NCI-H2107 (cell line): ENCODE results near the gene CLDN3.
"Not testable (repeated sequence)": the region's sequence is repeated elsewhere in the genome, so short reads cannot be mapped to it uniquely, and the experiment has no call there.

Source experiments
- DNase-seq: peaks from one replicate; lab custom pipeline; 2025; lab: John Stamatoyannopoulos, UW

Gene CLDN3, protein sequence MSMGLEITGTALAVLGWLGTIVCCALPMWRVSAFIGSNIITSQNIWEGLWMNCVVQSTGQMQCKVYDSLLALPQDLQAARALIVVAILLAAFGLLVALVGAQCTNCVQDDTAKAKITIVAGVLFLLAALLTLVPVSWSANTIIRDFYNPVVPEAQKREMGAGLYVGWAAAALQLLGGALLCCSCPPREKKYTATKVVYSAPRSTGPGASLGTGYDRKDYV

DNA sequence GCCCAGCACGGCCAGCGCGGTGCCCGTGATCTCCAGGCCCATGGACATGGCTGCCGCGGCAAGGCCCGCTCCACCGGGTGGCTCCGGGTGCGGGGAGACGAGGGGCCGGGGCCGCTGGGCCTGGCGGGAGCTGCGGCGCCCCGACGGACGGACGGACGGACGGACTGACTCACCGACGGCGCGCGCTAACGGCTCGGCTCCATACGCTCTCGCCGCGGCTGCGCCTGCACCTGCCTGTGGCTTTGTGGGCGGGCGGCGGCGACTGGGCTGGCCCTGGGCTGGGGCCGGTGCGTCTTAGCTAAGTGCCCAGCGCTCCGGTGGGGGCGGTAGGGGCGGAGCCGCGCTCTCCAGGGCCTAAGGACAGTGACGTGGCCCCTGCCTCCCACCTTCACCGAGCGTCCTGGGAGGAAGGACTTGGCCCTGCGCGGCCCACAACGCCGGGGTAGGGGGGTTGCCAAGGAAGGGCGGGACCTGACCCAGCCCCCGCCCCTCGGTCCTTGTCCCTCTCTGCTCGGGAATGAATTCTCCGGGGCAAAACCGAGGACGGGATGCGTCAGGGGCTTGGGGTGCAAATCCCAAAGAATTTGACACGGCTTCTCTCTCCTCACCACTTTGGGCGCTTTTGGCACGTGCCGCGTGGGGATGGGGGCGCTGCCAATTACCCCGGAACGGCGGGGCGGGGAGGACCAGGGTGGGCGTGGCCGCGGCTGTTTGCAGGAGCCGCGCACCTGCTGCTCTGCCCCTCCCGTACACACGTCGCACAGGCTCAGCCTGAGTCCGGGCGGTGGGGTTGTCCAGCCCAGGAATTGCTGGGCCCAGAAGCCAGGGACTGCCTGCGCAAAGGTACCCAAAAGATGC, at the start of gene CLDN3:
Gene CLDN3 (minus strand): TSS at position 269 of the 858 bp plus-strand sequence. CDS start 221 bp downstream, at position 48.
- DNase-seq, result peak; percentile 91

DNA sequence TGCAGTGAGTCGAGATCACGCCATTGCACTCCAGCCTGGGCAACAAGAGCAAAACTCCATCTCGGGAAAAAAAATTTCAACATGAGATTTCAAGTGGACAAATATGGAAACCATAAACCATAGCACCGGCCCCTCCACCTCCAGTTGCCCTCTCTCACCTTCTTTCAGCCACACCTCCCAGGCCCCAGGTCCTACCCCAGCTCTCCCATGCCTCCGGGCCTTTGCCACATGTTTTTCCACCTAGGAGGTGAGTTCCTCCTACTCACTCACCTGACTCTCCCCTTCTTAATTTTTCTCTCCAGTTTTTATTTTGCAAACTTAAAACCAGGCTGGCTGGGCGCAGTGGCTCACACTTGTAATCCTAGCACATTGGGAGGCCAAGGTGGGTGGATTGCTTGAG, 47.1 kb upstream of the CLDN3 start:
- DNase-seq, result no peak

DNA sequence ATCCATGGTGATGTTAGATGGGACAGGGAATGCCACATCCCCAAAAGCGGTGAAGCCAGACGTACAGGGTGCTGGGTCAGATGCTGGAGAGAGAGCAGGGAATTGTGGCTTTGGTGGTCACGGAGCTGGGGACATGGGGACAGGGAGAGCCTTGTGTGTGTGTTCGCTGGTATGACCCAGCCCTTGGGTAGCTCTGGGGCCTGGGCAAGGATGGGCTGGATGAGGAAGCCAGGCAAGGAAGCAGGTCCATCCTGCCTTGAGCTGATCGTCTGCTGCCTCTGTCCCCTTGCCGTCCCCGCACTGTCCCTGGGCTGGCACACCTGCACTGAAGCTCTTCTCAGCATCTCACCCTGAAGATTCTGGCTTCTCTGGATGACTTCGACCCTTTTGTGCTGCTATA, 45.4 kb upstream of the CLDN3 start:
- DNase-seq, result no peak

DNA sequence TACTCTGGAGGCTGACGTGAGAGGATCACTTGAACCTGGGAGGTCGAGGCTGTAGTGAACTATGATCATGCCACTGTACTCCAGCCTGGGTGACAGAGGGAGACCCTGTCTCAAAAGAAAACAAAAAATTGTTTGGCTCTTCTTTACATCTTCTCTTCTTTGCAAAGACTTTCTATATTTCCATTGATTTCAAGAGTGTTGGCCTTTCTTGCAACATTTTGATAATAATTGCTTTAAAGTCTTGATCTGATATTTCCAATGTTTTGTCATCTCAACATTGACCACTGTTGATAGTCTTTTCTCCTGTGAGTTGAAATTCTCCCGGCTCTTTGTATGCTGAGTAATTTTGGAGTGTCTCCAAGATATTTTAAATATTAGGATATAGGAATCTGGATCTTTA, 42.9 kb upstream of the CLDN3 start:
- DNase-seq, result no peak

DNA sequence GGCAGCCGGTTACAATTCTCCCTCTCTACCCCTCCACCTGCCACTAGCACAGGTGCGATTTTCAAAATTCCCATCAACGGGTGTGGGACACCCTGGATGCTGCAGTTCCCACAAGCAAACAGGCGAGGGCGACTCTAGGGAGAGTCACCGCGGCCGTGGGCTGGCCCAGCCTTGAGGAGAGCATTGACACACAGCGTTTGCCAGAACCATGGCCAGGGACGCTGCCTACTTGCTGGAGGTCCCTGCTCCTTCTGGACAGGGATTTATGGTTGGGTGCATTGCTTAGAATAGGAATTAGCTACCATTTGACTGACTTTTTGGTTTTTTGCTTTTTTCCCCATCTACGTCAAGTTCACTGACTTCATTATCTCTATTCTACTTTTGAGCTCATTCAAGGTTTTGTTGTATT, 41.7 kb upstream of the CLDN3 start:
- DNase-seq, result no peak

DNA sequence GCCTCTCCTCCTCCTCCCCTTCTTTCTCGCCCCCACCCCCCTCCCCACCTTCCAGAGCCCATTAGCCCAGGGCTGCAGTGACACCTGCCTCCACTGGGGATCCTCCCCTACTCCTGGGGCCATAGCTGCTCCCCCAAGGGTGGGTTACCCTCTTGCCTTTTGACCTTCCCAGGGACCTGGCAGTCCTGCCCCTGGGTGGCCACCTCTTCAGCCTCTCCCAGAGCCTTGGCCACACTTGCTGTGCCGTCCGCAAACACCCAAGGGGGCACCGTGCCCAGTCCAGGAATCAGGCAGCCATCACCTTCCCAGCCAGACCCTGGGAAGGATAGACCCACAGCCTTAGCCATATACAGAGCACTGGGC, 40.9 kb upstream of the CLDN3 start:
- no peak for DNase-seq

DNA sequence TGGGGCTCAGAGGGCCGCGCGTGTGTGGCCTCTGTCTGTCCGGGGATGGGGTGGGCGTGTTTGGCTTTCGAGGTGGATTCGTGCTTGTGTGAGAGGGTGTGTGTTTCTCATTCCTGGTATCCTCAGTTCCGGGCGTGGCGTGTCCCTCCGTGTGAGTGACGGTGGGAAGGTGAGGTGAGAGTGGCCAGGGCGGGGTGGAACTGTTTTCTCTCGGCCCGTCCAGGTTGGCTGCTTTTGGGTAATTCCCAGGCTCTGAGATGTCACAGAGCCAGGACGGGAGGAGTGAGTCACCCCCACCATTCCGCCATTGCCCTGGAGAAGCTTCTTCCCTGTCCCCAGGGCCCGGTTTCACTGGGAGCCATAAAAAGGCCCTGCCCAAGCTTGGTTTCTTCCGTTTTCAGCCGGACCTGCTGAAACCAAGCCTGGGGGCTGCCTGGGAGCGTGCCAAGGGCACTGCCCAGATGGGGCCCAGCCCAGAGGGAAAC, 39.4 kb upstream of the CLDN3 start:
- DNase-seq, result no peak

DNA sequence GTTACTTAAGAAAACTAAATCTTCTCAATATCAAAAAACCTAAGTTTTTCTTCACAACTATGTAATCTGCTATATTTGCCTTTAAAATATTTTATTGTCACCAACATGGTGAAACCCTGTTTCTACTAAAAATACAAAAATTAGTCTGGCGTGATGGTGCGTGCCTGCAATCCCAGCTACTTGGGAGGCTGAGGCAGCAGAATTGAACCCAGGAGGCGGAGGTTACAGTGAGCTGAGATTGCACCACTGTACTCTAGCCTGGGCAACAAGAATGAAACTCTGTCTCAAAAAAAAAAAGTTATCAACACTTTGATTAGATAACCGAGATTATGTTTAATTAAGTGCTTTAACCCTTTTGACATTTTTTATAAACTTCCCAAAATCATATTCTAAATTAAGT, 32.4 kb upstream of the CLDN3 start:
- no peak for DNase-seq

DNA sequence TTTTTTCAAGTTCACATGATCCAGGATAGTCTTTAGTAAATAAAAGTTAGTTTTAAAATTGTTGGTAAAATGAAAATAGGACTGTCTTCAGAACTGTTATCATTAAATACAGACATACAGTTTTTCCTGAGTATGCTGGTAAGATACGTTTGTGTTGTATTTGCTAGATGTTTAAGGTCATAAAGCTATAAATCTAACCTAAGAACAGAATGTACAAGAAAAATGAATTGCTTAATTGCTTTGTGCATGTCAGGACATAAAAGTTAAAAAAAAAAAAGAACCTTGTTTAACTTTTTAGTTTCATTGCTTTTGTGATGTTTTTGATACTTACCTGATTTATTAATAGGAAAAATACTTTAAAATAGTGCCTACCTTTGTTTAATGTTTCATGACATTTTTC, 31.5 kb upstream of the CLDN3 start:
- DNase-seq, result no peak

DNA sequence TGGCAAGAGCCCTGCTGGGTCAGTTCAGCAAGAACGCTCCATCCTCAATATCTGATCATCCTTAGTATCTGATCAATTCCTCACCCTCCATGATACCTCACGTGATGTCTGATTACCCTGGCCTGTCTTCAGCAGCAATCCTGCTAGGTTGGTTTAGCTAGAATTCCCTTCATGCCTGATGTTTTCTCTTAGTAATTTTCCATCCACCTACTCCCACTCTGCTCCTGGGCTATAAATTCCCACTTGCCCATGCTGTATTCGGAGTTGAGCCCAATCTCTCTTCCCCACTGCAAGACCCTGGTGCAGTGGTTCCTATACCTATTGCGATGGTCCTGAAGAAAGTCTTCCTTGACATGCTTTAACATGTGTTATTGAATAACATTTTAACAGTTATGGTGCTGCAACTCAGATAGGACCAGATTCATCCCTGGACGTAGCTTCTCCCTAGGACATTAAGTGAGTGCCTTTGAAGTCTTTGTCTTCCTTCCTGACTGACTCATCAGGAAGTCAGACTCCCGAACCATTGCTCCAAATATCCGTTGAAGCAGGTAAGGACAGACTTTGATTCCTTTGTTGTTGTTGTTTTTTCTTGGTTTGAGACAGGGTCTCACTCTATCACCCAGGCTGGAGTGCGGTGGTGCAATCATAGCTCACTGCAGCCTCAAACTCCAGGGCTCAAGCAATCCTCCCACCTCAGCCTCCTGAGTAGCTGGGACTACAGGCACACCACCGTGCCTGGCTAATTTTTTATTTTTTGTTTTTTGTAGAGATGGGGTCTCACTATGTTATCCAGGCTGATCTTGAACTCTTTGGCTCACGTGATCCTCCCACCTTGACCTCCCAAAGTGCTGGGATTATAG, 29.4 kb upstream of the CLDN3 start:
- DNase-seq, result no peak

DNA sequence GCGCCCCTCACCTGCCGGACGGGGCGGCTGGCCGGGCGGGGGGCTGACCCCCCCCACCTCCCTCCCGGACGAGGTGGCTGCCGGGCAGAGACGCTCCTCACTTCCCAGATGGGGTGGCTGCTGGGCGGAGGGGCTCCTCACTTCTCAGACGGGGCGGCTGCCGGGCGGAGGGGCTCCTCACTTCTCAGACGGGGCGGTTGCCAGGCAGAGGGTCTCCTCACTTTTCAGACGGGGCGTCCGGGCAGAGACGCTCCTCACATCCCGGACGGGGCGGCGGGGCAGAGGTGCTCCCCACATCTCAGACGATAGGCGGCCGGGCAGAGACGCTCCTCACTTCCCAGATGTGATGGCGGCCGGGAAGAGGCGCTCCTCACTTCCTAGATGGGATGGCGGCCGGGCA, 27.1 kb upstream of the CLDN3 start:
- DNase-seq, result not testable (repeated sequence)

DNA sequence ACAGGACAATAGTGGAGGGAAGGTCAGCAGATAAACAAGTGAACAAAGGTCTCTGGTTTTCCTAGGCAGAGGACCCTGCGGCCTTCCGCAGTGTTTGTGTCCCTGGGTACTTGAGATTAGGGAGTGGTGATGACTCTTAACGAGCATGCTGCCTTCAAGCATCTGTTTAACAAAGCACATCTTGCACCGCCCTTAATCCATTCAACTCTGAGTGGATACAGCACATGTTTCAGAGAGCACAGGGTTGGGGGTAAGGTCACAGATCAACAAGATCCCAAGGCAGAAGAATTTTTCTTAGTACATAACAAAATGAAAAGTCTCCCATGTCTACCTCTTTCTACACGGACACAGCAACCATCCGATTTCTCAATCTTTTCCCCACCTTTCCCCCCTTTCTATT, 26.6 kb upstream of the CLDN3 start:
- not testable (repeated sequence) for DNase-seq

DNA sequence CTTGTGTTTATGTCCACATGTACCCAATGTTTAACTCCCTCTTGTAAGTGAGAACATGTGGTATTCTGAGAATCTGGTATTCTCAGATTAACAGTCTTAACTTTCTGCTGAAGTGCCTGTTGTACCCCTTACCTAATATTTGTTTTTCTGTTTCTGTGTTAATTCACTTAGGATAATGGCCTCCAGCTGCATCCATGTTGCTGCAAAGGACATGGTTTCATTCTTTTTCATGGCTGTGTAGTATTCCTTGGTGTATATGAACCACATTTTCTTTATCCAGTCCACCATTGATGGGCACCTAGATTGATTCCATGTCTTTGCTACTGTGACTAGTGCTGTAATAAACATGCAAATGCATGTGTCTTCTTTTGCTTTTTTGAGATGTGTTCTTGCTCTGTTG, 25.1 kb upstream of the CLDN3 start:
- DNase-seq, result not testable (repeated sequence)

DNA sequence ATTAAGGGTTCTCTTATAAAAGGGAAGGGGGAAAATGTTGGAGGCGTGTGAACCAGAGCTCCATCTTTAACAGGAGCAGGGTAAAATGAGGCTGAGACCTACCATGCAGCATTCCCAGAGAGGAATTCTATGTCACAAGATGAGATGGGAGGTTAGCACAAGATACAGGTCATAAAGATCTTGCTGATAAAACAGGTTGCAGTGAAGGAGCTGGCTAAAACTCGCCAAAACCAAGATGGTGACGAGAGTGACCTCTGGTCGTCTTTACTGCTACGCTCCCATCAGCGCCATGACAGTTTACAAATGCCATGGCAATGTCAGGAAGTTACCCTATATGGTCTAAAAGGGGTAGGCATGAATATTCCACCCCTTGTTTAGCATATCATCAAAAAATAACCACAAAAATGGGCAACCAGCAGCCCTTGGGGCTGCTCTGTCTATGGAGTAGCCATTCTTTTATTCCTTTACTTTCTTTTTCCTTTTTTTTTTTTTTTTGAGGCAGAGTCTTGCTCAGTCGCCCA, 21.2 kb upstream of the CLDN3 start:
- not testable (repeated sequence) for DNase-seq

DNA sequence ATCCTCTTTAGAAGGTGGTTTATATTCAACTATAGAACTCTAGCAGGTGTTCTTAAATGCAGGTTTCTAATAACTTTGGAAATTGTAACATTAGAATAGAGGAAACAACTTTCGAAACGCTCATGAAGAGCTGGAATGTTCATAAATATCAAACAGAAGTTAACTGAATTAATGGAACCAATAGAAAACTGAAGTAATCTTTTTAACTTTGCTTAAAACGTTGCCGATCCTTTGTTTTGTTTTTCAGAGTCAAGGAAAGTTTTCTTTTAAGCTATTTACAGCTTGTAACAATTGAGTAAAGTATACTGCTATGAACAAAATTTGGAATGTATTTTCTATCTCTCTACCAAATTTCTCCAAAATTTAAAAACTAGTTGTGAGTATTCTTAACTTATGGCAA, 19.0 kb upstream of the CLDN3 start:
- no peak for DNase-seq

DNA sequence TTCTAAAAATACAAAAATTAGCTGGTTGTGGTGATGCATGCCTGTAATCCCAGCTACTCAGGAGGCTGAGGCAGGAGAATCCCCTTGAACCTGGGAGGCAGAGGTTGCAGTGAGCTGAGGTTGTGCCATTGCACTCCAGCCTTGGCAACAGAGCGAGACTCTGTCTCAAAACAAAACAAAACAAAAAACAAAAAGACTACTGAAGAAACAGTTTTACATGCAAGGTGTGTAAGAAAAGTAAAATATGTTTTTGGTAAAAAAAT, 17.6 kb upstream of the CLDN3 start:
- not testable (repeated sequence) for DNase-seq

DNA sequence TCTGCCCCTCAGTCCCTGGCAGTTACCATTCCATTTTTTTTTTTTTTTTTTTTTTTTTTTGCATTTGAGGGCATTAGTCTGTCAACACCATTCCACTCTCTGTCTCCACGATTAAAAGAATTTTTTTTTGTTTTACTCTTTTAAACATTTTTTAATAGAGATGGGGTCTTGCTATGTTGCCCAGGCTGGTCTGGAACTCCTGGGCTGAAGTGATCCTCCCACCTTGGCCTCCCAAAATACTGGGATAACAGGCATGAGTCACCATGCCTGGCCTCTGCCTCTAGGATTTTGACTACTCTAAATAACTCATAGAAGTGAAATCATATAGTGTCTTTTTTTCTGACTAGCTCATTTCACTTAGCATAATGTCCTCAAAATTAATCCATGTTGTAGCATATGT, 16.5 kb upstream of the CLDN3 start:
- DNase-seq, result no peak

DNA sequence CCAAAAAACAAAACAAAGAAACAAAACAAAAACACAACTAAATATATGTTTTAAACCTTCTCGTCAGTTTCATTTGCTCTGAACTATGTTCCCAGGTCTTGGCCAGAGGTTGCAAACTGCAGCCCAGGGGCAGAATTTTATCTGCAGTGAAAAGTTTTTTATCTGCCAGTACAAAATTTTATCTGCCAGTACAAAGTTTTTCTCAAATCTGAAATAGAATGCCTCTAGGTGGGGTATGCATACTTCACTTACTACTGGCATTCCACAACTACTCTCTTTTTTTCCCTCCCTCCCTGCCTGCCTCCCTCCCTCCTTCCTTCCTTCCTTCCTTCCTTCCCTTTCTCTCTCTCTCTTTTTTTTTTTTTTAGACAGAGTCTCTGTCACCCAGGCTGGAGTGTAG, 9.4 kb upstream of the CLDN3 start:
- DNase-seq, result no peak

DNA sequence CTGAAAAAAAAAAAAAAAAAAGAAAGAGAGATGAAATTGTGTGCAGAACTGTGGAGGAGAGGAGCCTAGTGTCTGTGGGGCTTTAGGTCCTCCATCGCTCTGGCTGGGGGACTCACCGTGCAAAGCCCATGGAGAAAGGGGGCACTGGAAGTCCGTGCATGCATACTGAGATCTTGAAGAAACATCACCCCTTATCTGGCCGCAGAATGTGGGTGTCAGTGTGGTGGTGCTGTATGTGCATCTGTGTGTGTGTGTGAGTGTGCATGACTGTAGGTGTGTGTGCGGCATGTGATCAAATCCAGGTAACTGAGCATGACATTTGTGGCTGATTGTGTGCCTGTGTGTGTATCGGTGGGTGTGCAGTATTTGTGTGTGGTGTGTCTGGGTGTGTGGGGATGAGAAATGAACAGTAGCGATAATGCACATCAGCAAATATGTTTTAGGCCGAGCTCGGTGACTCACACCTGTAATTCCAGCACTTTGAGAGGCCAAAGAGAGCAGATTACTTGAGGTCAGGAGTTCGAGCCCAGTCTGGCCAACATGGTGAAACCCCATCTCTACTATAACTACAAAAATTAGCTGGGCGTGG, 8.8 kb upstream of the CLDN3 start:
- DNase-seq, result no peak

DNA sequence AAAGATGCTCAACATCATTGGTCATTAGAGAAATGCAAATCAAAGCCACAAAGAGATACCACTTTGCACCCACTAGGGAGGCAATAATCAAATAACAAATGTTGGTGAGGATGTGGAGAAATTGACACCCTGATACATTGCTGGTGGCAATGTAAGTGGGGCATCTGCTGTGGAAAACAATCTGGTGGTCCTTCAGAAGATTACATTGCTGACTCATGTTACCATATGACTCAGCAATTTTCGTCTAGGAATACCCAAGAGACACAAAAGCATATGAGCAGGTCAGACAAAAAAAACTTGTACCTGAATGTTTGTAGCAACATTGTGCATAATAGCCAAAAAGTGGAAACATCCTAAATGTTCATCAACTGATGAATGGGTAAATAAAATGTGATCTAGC, 4.9 kb upstream of the CLDN3 start:
- DNase-seq, result no peak

DNA sequence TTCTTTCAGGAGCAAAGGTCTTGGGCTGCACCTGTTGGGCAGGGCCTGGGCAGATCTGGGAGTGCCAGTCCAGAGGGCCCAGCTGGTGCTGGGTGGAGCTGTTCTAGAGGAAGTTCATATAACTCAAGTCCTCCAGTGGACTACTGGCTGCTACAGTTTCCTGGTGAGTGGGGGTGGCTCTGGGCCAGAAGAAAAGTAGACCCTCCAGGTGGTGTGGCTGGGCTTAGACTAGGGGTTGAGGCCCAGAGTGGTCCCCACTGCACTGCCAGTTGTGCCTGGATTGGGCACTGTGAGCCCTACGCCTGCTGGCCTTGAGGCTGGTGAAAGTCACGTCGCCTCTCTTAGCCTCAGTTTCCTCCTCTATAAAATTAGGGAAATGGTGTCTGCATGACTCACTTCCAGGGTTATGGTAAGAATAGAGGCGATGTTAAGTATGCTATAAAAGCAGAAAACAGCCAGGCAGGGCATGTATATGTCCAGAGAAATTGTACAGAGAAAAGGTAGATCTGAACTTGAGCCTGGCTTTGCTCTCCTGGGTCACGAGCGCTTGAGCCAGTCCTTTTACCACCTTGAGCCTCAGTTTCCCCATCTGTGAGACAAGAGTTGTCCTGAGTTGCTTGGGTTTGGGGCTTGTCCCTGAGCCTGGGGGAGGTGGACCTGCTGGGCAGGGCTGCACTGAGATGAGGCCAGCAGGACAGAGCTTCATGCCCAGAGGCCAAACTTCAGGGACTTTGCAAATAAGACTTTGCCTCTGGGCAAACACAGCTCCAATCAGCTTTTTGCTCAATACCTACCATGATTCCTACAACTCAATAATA, 3.8 kb upstream of the CLDN3 start:
- no peak for DNase-seq
